Measurements from ENCODE around the gene ZNF285.
"Not testable (repeated sequence)": the region's sequence is repeated elsewhere in the genome, so short reads cannot be mapped to it uniquely, and the experiment has no call there.

ZNF285 gene

GRCh38 chr19:44401139-44402115, at the start of gene ZNF285:
TSS of gene ZNF285 (minus strand) at chr19:44401608. CDS start at chr19:44397213, 4,395 bp downstream.
- in situ Hi-C loops (cut with MboI; ENCODE audit: low sequenced_read_pairs), result no loop called here

GRCh38 chr19:44447916-44448674, 46.7 kb upstream of the ZNF285 start, which contains the start of gene ZNF229:
TSS of gene ZNF229 (minus strand) at chr19:44448472. CDS start at chr19:44442847, 5,625 bp downstream.
- in situ Hi-C loops (cut with MboI; ENCODE audit: low sequenced_read_pairs), result no loop called here

- in situ Hi-C loops (cut with MboI; ENCODE audit: low sequenced_read_pairs), result no loop called here
Measured at GRCh38 chr19:44438441-44438840, 37.0 kb upstream of the ZNF285 start.

GRCh38 chr19:44435441-44435840, 34.0 kb upstream of the ZNF285 start:
- in situ Hi-C loops (cut with MboI; ENCODE audit: low sequenced_read_pairs), result no loop called here

DNA sequence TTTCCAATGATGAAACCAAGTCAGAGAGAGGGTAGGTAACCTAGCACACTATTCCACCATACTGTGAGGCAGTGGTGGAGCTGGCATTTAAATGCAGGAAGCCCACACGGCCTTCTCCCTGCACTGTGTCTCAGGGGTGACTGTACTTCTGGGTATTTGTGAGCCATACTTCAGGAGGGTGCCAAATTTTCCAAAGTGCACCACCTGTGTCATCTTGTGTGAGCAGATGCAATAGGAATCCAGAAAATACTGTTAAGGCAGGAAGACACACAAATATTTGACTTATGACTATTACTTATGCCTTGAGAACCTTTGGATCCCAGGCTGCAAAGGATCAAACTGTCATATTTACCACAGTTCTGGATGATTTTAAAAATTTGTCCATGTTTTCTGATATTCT, 29.5 kb upstream of the ZNF285 start:
- in situ Hi-C loops (cut with MboI; ENCODE audit: low sequenced_read_pairs), result no loop called here

- in situ Hi-C loops (cut with MboI; ENCODE audit: low sequenced_read_pairs), result not testable (repeated sequence)
Measured at GRCh38 chr19:44415553-44415952, 14.1 kb upstream of the ZNF285 start.

DNA sequence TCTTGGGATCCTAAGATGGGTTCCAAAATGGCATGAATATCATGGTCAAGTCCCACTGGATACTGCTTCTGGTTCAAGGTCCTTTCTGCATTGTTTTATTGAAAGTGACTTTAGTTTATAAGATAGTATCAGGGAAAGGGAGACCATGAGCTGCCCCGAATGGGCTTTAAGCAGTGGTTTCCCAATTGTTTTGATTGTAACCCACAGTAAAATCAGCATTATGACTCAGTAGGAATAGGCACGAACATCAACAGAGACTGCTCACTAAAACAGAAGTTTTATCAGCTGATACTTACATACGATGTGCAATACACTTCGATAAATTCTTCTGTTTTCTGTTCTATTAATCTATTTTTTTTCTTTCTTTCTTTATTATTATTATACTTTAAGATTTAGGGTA, 12.1 kb downstream of the ZNF285 start:
- in situ Hi-C loops (cut with MboI; ENCODE audit: low sequenced_read_pairs), result not testable (repeated sequence)

DNA sequence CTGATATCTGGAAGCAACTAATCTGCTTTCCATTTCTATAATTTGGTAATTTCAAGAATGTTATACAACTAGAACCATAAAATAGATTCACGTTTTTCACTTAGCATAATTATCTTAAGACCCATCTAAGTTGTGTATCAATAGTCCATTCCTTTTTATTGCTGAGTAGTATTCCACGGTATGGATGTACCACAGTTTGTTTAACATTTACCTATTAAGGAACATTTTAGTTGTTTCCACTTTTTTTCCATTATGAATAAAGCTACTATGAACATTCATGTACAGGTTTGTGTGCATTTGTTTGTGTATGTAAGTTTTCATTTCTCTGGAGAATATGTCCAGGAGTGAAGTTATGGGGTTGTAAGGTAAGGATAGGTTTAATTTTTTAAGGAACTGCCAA, 26.6 kb downstream of the ZNF285 start:
- in situ Hi-C loops (cut with MboI; ENCODE audit: low sequenced_read_pairs), result no loop called here

DNA sequence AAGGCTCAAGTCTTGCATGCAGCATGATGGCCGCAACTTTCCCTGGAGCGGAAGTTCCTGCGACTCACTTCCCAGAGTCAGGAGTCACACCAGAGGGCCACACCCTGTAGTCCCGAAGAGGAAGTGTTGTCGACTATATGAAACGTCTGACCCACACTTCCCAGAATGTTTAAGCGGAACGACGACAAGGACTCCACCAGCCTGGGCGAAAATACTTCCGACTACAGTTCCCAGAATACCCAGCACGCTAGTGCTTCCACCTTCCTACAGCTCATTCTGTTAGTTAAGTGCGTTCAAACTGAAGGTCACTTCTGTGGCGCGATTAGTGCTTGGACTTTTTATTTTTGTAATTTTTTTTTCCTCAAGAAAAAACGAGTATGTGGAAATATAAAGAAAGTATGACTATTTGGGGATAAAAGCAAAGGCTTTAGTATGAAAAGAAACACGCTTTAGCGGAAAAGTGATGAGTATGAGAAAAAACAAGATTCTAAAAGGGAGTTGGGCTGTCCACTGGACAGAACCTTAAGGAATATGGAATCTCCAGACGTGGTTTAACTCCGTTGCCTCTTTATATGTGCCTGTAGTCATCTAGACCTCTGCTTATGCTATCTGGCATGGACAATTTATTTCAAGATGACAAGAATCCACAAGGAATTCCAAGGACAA, 29.5 kb downstream of the ZNF285 start:
- in situ Hi-C loops (cut with MboI; ENCODE audit: low sequenced_read_pairs), result no loop called here

DNA sequence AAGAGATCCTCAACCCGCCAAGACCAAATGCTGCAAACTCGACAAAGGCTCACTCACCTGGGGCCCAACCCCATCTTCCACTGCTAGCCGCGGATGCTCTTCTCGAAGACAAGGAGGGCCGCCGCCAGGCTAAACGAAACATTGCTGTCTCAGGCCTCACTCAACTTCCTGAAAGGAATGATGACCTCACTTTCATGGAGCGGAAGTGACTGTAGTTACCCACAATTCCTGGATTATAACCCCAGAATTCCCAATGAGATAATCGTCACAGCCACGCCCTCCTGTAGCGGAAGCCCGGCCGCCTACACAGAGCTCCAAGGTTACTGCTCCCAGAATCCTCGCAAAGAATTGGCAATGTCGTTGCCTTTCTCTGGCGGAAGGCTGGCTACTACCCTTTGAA, 34.4 kb downstream of the ZNF285 start:
- in situ Hi-C loops (cut with MboI; ENCODE audit: low sequenced_read_pairs), result no loop called here

GRCh38 chr19:44356383-44357111, 44.9 kb downstream of the ZNF285 start, which contains the start of gene ZNF112:
TSS of gene ZNF112 (minus strand) at chr19:44356680. CDS start at chr19:44340539, 16,141 bp downstream.
- in situ Hi-C loops (cut with MboI; ENCODE audit: low sequenced_read_pairs), result no loop called here

DNA sequence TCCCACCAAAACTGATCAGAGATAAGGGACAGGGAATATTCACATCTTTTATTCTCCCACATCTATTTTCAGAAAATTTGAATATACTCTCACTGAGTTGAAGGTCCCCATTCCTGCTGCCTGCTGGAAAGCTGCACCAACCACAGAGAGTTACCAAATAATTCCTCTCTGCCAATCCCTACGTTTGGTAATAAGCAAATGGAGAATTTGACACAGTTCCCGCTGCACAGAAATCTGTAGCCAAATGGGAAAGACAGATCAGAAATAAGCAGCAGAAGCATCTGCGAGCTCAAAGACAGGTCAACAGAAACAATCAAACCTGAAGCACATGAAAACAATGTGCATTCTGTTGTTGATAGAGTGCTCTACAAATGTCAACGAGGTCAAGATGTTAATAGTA, 54.9 kb downstream of the ZNF285 start:
- in situ Hi-C loops (cut with MboI; ENCODE audit: low sequenced_read_pairs), result no loop called here

GRCh38 chr19:44345959-44346358, 55.4 kb downstream of the ZNF285 start:
- in situ Hi-C loops (cut with MboI; ENCODE audit: low sequenced_read_pairs), result no loop called here

GRCh38 chr19:44344255-44344654, 57.2 kb downstream of the ZNF285 start:
- in situ Hi-C loops (cut with MboI; ENCODE audit: low sequenced_read_pairs), result no loop called here

DNA sequence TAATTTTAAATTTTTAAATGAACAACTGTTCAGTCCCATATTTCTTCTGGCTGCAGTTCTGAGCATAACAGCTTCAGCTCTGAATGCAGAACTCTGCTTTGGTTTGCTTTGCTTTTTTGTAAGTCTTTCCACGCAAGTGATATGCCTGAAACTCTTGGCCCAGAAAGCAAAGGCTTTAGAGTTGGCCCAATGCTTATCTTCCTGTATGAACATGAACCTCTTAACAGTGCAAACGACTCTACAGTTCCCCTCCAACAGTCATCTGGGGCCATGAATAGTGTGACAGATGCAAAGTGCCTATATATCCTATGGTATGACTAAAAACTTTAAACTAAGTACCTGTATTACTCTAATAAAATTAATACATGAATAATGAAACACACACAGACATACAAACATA, 59.6 kb downstream of the ZNF285 start:
- in situ Hi-C loops (cut with MboI; ENCODE audit: low sequenced_read_pairs), result no loop called here

DNA sequence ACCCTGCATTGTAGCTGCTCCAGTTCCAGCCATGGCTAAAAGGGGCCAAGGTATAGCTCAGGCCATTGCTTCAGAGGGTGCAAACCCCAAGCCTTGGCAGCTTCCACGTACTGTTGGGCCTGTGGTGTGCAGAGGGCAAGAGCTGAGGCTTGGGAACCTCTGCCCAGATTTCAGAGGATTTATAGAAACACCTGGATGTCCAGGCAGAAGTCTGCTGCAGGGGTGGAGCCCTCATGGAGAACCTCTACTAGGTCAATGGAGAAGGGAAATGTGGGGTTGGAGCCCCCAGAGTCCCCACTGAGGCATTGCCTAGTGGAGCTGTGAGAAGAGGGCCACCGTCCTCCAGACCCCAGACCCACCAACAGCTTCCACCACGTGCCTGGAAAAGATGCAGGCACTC, 66.8 kb downstream of the ZNF285 start:
- in situ Hi-C loops (cut with MboI; ENCODE audit: low sequenced_read_pairs), result not testable (repeated sequence)

All from hTERT RPE-1 (cell line).